Limb (tissue), 2 donors: ENCODE measurements around the gene ZSWIM6.

Experiments used
- DNase-seq, 2 donors: peaks; one replicate each; pipeline ENCODE4 v3.0.0-alpha.2; 2016; ENCODE audit errors: extremely low spot score in 2 of 2

Gene ZSWIM6

DNA sequence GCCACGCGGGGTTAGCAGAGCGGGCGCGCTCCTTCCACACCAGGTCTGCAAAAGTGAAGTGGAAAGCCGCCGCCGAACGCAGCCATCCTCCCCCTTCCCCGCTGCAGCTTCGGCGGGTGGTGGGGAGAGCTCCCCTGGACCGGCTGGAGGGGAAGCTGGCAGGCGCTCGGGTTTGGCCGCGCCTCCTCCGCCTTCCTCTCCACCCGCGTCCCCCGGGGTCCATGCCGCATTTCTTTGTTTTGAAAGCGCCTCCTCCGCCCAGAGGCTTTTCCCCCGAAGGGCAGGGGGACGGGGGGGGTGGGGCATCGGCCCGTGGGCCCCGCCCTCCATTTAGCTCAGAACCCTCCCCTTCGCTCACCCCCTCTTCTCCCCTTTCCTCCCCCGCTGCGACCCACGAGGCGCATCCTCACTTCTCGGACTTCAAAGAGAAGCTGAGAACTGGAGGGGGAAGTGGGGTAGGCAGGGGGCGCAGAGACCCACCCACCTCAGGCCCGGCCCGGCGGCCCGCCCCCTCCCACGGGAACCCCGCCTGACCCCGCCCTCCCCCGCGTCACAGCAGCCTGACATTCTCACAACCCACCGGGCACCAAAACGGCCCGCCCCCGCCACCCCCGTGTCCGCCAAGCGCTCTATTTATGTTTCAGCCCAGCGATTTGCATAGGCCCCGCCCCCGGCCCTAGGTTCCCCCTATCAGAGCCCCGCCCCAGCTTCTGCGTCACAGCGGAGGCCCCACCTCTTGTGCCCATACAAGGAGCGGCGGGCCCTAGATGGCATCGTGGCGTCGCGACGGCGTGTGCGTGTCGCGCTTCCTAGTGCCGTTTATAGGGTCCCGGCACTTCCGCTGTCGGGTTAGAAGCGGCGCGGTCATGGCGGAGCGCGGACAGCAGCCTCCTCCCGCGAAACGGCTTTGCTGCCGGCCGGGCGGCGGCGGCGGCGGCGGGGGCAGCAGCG is at the start of gene ZSWIM6:
TSS of gene ZSWIM6 (plus strand) at position 852 of the 951 bp plus-strand sequence. CDS start at position 867, 15 bp downstream.
- peak; percentile 98 to 100 for DNase-seq

DNA sequence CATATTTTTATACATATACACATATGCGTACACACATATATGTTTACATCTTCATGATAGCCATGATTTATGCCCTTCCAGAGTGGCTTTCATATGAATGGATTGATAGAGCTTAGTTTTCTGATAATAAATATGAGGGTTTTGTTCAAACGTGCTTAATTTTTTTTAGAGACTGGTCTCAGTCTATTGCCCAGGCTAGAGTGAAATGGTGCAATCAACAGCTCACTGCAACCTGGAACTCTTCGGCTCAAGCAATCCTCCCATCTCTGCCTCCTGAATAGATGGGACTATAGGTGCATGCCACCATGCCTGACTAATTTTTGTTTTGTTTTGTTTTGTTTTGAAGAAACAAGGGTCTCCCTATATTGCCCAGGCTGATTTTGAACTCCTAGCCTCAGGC is 48.6 kb upstream of the ZSWIM6 start:
- DNase-seq = no peak

DNA sequence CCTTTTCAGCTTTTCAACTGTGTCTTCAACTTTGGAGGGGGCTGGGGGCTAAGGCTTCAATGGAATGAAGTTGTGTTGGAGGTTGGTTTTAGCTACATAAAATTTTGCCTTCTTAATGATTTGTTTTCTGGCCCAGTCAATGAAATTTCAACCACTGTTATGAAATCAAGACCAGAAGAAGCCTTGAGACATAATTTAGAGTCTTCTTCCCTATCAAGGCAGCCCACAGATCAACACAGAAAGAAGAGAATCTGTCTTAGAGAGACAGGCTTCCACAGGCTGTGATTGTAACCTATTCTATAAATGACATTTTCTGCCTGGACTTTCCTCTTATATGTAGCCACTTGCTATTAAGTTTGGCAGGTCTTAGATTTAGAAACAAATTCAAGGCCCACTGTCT is 46.5 kb upstream of the ZSWIM6 start:
- DNase-seq = no peak

DNA sequence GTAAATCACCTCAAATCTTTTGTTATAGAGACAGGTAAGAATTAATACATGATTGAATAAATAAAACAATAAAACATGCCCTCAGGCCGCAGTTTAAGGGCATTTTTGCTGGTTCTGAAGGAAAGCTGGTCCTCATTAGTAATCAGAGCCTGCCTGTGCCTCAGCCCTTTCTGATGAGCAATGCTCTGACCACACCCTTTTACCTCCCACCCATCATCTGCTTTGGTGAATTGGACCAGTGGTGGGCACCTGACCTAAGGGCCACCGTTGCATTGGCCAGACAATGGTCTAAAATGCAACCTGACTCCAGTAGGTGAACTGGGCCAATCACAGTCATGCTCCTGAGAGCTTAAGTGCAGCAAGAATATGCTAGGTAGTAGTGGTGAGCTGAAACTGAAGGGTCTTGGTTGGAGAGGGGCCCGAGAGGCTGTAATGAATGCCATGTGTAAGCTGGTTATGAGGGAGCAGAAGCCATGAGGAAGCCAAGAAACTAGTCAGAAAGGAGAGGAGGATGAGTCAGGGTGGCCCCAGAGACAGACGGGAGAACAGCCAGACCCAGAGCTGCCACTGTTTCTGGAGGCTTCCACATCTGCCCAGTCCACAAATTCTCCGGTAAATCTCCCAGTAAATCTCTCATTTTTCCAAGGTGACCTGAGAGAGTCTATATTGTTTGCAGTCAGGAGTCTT is 45.5 kb upstream of the ZSWIM6 start:
- no peak for DNase-seq

DNA sequence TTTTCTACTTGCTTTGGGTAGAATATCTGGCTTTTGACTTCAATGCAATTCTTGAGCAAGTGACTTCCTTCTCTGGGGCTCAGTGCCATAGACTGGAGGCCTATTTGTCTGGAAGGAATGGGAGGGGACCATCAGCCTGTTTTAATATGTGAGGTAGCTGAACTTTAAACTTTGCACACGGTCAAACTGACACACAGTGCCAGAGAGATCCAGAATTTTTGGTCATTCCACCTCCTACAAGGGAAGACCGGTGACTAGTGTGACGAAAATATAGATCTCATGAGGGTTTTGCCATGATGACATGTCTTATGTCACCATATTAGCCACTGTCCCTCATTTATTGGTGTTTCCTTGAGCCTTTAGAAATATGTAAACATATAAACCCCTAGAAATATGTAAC is 44.6 kb upstream of the ZSWIM6 start:
- no peak for DNase-seq

DNA sequence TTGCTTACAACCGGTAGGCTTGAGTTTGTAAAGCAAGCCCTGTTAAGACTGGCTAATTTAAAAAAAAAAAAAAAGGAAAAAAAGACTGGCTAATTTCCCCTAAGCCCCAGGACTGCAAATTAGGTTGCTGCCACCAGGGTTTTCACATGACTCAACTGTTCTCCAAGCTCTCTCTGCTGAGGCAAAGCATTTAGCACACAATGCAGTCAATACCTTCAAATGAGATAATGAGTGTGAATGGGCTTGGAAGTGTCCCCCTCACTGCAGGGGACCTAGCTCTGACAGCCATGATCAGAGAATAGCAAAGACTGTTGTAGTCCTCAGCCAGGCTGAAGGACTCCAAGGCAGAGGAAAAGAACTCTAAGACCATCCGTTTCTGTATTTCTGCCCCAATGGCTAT is 42.8 kb upstream of the ZSWIM6 start:
- DNase-seq = no peak

DNA sequence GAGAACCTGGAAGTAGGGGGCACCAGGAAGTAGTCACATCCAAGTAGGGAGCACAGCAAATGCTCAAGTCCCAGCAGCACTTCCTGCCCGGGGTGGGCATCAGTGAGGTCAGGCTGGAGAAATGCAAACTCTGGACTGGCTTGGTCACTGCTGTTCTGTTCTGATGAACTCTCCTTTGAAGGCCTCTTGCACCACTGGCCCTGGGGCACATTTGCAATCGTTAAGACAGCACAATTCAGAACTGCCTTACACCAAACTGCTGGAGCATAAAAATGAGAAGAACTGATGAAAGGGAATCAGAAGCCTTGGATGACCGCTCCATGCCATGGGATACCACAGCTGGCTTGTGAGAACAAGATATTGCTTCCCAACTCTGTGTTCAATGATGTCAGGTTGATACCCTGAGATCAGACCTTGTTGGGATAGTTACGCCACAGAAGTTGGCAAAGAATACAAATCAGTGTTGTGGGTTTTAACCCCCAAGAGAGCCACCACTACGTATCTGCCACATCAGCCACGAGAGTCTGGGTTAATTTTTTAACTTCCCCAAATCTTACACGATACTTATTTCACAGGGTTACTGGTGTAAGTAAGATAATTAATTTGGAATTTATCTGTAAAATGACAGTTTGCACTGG is 42.3 kb upstream of the ZSWIM6 start:
- no peak for DNase-seq

DNA sequence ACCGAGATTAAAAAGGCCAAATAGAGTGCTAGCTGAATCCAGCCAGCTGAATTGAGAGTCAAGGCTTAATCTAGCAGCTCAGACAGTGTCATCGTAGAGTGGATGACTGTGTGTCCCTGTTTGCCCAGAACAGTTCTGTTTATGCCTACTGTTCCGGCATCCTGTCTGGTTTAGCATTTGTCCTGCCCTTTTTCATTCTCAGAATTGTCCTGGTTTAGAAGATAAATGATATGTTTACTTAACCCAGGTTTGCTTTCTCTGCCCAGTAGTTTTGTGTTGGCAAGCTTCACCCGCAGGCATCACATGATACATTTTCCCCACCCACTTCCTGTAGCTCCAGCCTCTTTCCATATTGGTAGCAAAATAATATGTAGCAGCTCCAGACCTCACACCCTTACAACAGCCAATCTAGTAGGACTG is 41.3 kb upstream of the ZSWIM6 start:
- DNase-seq = no peak

DNA sequence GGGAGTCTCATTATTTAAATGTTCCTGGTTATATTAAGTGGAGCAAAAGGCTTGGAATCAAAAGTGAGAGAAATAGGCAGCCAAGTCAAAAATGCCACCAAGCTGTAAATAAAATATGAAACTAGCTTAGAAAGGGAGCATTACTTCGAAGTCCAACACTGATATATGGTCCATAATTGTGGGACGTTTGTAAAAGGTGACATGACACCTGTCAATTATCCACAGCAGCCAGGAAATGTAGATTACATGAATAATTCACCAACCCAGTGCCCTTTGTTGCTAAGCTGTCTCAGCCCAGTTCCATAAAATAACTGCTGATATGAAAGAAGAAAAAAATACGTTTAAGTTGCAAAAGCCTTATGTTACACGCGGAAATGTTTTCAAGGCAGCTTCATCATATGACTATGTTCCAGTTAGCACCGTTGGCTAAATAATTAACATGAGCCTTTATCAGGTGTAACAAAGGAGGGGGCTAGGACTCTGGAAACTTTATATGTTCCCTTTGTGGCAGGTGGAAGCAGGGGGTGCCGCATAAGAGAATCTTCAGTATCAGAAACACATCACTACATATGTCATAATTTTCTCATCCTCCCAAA is 39.9 kb upstream of the ZSWIM6 start:
- no peak for DNase-seq

DNA sequence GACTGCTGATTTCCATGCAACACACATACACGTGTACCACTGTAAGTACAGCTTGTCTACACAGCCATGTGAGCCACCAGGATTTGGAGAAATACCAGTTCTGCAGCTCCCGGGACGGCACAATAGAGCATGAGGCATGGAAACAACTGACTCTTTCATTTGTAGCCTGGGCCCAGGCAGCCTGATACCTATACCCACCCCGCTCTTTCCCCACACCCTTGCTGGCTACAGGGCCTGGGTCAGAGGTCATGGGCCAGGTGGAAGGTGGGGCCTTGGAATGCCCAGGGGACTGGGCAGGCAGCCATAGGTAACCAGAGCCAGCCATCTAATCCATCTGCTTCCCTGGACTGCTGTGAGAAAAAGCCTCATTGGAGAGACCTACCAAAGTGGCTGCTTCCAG is 39.0 kb upstream of the ZSWIM6 start:
- no peak for DNase-seq

DNA sequence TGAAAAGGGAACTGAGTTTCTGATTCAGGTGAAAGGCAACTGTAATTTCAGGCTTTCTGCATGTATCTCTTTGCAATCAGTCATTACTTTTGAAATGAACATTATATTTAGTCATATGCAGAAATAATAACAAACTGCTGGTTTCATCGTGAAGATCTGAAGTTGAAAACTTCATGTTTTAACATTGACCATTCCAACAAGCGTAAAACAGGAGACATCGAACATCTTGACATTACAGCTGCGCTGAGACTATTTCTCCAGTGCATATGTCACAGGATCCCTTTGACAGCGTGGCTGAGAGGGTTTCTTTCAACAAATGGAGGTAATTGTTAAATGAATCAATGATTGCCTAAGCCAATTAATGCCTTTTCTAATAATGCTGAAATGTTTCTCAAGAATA is 38.2 kb upstream of the ZSWIM6 start:
- no peak for DNase-seq

DNA sequence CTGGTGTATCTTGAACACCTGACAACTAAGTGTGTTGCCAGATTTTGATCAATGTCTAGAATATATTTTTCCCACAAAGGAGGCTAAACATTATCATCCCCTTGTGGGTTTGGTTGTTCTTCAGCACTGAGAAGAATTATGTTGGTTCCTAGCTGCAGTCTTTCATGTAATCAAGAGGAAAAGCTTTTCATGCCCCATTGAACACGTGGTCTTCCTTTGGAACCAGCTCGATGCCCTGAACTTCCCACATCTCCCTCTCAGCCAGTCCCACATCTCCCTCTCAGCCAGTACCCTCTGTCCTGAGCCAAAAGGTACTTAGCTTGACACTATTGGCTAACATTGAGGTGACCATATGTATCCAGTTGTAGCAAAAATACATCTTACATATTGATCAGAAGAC is 36.7 kb upstream of the ZSWIM6 start:
- no peak for DNase-seq

DNA sequence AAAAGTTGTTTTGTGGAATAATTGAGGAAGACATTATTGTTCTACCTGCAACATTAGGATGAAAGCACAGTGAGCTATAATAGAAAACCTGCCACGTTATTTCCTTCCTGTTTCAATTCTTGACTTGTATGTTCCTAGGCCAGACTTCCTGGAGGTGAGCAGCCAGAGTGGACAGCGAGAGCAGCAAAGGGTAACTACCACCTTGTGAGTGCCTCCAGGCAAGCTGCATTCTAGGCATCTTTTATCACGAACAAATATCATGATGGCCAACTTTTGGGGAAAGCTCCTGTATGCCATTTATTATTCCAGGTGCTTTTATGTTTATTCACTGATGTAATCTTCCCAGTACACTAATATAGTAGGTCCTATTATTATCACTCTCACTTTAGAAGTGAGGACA is 34.0 kb upstream of the ZSWIM6 start:
- DNase-seq = no peak

DNA sequence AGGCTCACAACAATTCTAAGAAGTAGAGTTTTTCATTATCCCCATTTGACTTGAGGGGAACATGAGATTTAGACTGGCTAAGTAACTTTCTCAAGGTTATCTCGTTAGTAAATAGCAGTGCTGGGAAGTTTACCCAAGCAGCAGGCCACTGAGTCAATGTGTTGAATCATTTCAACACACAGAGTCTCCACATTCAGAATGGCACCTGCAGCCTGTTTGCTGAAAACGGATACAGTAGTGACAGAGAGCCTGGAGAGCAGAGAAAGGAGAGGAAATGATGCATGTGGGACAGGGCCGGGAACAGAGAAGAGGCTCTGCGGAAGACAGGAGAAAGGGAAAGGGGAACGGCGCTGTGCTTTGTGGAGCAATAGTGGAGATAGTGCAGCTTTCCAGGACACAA is 33.5 kb upstream of the ZSWIM6 start:
- DNase-seq = no peak

DNA sequence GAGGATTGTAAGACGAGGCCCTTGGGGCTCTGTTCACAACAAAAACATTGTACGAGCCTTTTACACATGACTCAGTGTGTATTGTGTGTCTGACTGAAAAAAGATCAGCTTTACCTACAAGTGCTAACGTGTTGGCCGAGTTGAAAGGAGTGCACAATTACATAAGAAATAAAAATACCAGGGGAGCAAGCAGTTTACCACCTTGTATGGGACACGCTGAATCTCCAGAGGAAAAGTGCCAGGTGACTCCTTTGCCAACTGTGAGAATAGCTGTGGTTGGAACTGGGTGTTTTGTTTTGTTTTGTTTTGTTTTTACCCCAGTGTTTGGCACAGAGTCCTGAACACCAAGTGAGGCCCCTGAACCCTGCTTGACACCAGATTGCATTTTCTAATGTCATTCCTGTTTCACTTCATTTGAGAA is 32.8 kb upstream of the ZSWIM6 start:
- DNase-seq = no peak

DNA sequence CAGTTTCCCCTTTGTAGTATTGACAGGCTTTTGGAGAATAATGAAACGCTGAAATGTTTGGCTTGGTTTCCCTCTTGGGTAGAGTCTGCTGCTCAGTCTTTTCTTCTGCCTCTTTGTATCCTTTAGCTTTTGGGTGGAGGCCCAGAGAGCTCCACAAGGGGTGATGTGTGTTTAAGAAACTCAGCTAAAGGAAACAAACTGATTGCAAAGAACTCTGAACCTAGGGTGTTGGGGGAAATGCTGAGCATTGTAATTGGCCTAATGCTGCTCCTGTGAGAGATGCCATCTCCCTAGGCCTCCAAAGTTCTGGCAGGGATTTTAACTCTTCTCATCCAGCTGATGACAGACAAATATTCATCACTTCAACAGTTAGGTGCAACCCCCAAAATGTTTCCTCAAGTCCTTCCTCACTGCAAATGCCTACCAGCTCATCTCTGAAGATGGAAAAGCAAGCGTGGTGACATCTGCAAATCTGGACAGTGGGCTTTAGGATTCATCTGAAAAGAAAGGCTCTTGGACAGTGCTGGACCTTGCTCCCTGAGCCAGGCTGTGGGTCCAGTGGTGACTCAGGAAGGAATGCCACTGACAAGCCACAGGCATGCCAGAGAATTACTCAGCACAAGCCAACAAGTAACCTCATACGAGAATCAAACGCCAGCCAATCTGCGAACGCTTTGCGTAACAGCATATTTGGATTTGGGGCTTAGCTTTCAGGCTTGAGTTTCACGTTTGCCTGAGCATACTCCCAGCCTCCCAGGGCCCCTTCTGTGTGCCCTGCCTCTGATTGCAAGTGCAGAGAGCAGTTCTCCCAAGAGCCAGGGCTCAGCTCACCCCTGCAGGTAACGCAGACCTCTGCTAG is 30.5 kb upstream of the ZSWIM6 start:
- peak; percentile 41 to 45 for DNase-seq

DNA sequence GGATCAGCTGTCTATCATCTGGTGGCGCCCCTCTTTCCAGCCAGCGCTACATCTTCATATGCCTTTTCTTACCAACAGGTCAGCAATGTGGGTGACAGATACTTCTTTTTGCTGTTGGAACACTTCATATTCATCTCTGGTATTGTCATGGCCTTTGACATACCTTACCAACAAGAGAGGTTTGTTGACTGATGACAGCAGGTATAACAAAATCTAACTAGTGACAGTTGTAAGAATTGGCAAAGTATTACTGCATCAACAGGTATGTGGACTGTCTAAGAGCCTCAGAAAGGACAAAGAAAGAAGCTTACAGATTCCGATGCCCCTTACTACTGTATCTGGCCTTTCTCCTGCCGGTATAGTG is 29.9 kb upstream of the ZSWIM6 start:
- no peak for DNase-seq

DNA sequence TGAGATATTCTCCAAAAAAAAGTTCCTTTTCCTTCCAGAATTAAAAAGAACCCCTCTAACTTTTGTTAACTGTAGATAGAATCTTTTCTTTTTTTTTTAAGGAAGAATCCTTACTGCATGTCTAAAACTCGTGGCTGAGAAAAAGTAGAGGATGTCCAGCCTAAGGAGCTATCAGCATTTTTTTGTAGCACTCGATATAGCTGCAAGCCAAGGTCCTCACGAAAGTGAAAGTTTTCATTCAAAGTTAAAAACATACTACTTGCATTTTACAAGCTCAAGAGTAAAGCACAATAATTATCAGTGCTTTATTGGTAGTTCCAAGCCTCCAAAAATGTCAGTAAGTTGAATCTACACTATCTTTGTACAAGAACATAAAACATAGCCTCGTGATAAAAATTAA is 28.7 kb upstream of the ZSWIM6 start:
- no peak for DNase-seq

DNA sequence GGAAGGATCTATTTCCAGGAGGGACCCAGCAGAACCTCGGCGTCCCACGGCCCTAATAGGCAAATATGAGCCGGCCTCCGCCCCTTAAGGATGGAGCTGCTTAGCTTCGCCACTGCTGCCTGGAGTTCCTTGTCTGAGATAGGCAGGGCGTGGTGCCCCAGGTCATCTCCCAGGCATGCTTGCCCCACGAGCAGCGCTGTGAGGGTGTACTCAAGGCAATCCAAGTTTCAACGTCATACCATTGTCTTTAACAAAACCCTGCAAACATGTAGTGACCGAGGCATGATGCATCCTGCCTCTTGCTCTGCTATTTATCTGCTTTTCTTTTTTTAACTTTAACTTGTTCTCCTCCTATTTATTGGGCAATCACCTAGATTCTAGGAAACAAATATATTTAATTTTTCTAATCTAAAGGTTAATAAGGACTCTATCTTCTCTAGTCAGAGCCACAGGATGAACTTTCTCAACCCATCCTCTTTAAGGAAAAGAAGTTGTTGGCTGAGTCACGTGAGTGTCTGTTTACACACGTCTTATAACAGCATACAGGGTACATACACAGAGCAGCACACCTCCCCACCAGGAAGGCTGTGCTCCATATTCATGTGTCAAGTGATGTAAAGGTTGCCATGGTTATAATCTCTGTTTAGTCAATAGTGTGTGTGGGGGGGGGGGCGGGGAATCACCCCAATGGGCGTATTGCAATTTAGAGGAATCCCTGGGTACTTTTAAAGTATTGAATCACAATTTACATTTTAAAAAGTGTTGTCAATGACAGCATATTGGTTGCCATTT is 27.3 kb upstream of the ZSWIM6 start:
- DNase-seq = no peak

DNA sequence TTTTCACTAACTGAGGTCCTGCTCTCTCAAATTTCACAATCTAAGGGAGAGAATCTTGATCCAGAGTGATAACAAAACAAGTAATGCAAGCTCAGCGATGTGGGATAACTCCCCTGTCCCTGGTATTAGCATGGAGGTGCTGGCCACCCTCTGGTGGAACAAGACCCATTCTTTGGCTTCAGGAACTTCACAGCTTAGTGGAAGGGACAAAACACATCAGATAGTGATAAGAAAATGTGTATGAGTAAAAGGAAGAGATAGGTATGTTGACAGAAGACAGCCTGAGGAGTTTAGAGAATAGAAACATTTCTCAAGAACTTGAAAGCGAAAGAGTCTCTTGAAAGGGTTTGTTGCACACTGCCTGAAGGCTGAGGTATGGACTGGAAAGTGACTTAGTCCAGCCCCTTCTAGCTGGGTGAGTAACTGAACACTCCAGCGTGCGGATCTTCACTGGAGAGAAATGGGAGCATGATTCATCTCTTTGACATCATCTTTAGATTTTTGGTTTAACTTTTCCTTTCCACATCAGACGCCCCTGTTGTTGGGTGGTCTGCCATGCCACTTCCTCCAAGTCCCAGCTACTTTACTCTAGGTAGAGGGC is 25.4 kb upstream of the ZSWIM6 start:
- DNase-seq = no peak
